ENCODE measurements around the gene S1PR5. TPM values are rescaled to one million over a fixed set of nuclear protein-coding genes. Genes with fewer than 3 reads are reported as not detected.
A peak's percentile ranks its signal among the peaks of the same experiment; 100 is the strongest.
"Not testable (repeated sequence)": the region's sequence is repeated elsewhere in the genome, so short reads cannot be mapped to it uniquely, and the experiment has no call there.

Gene S1PR5
- polyA plus RNA-seq, 3 donors: 0.18 to 0.46 TPM; not detected in 1

GRCh38 chr19:10552510-10553053 is 35.3 kb upstream of the S1PR5 start:
- Histone ChIP-seq H2AFZ (ENCODE audit: insufficient read depth, low read depth, low read length, poor library complexity, severe bottlenecking) (no peak overlapping the region), H3K36me3 (replicated peaks in 1 of 2; ENCODE audit: control insufficient read depth in 1 of 2, insufficient read depth in 2 of 2, low read length in 2 of 2) (peaks cover 69 to 92% of the 10 kb centered on the region in 2 donors), H3K4me2 (replicated peaks; ENCODE audit: extremely low read depth, low read length, poor library complexity, severe bottlenecking) (no peak overlapping the region), H3K9ac (ENCODE audit: insufficient read depth, low read length, poor library complexity, severe bottlenecking) (no peak overlapping the region), H3K9me3 (replicated peaks in 1 of 2; ENCODE audit: control insufficient read depth in 1 of 2, insufficient read depth in 1 of 2, low read length in 2 of 2) (peaks cover 0 to 4% of the 10 kb centered on the region in 2 donors), H3K4me3 (replicated peaks in 1 of 3; ENCODE audit: low read depth in 2 of 3, low read length in 3 of 3) (no peak overlapping the region), H3K79me2 (ENCODE audit: insufficient read depth, low read length) (peaks cover 6% of the 10 kb centered on the region), H4K20me1 (ENCODE audit: insufficient read depth, low read length) (peaks cover 51% of the 10 kb centered on the region), H3K27ac (ENCODE audit: low read depth in 1 of 2, low read length in 2 of 2) (peak overlapping the region; percentile 0 to 12), H3K4me1 (ENCODE audit: control insufficient read depth in 1 of 2, insufficient read depth in 2 of 2, low read length in 2 of 2) (peaks cover 5 to 6% of the 10 kb centered on the region in 2 donors), H3K27me3 (ENCODE audit: control insufficient read depth in 2 of 2, insufficient read depth in 2 of 2, low read length in 2 of 2) (no peaks in the 10 kb centered on the region)
- no peak for TF ChIP-seq CTCF (IDR thresholded peaks at IDR 0.05)
- H3K27ac Mint-ChIP-seq: peak overlapping the region in 1 of 7 donors; percentile 1
- peaks cover 0 to 8% (median 1%) of the 10 kb centered on the region in 7 donors for H3K9me3 Mint-ChIP-seq
- H3K36me3 Mint-ChIP-seq: peaks cover 65 to 89% of the 10 kb centered on the region in 2 donors
- H3K4me1 Mint-ChIP-seq: peaks cover 15% of the 10 kb centered on the region
- intact Hi-C loops (cut with micrococcal nuclease): no loop called here
- no peaks in the 10 kb centered on the region for H3K27me3 Mint-ChIP-seq (ENCODE audit: low read depth in 3 of 3)
- no peak overlapping the region for H3K4me3 Mint-ChIP-seq
- WGBS (ENCODE audit: insufficient coverage): 83% methylated on average over 7 of the region's 12 CpGs
- DNase-seq: no peak

- 47% methylated on average over 5 of the region's 12 CpGs for WGBS (ENCODE audit: insufficient coverage)
- H3K27ac ChIP-seq (ENCODE audit: low read depth in 1 of 2, low read length in 2 of 2): no peak overlapping the region
- no peak overlapping the region for H3K4me3 ChIP-seq (replicated peaks in 1 of 3; ENCODE audit: low read depth in 2 of 3, low read length in 3 of 3)
- H3K36me3 ChIP-seq (replicated peaks in 1 of 2; ENCODE audit: control insufficient read depth in 1 of 2, insufficient read depth in 2 of 2, low read length in 2 of 2): peaks cover 71 to 93% of the 10 kb centered on the region in 2 donors
- H3K27me3 Mint-ChIP-seq (ENCODE audit: low read depth in 3 of 3): no peaks in the 10 kb centered on the region
- H3K4me1 Mint-ChIP-seq: peaks cover 15% of the 10 kb centered on the region
- H4K20me1 ChIP-seq (ENCODE audit: insufficient read depth, low read length): peaks cover 55% of the 10 kb centered on the region
- TF ChIP-seq CTCF (IDR thresholded peaks at IDR 0.05): no peak
- no peaks in the 10 kb centered on the region for H3K27me3 ChIP-seq (ENCODE audit: control insufficient read depth in 2 of 2, insufficient read depth in 2 of 2, low read length in 2 of 2)
- H2AFZ ChIP-seq (ENCODE audit: insufficient read depth, low read depth, low read length, poor library complexity, severe bottlenecking): no peak overlapping the region
- peaks cover 0 to 8% (median 1%) of the 10 kb centered on the region in 7 donors for H3K9me3 Mint-ChIP-seq
- peaks cover 10% of the 10 kb centered on the region for H3K79me2 ChIP-seq (ENCODE audit: insufficient read depth, low read length)
- intact Hi-C loops (cut with micrococcal nuclease): no loop called here
- peaks cover 0 to 4% of the 10 kb centered on the region in 2 donors for H3K9me3 ChIP-seq (replicated peaks in 1 of 2; ENCODE audit: control insufficient read depth in 1 of 2, insufficient read depth in 1 of 2, low read length in 2 of 2)
- no peak overlapping the region for H3K9ac ChIP-seq (ENCODE audit: insufficient read depth, low read length, poor library complexity, severe bottlenecking)
- H3K4me3 Mint-ChIP-seq: no peak overlapping the region
- DNase-seq: no peak
- peaks cover 5 to 6% of the 10 kb centered on the region in 2 donors for H3K4me1 ChIP-seq (ENCODE audit: control insufficient read depth in 1 of 2, insufficient read depth in 2 of 2, low read length in 2 of 2)
- H3K27ac Mint-ChIP-seq: peak overlapping the region in 2 of 7 donors; percentile 6 to 16
- no peak overlapping the region for H3K4me2 ChIP-seq (replicated peaks; ENCODE audit: extremely low read depth, low read length, poor library complexity, severe bottlenecking)
- peaks cover 67 to 91% of the 10 kb centered on the region in 2 donors for H3K36me3 Mint-ChIP-seq
These were observed 34.6 kb upstream of the S1PR5 start for GRCh38 chr19:10551698-10552301.

GRCh38 chr19:10551006-10551405 is 33.8 kb upstream of the S1PR5 start:
- not testable (repeated sequence) for H3K4me3 Mint-ChIP-seq

More at GRCh38 chr19:10551006-10551405, 33.8 kb upstream of the S1PR5 start:
- peaks cover 56% of the 10 kb centered on the region for H4K20me1 ChIP-seq (ENCODE audit: insufficient read depth, low read length)
- H3K9me3 Mint-ChIP-seq; H3K9me3 ChIP-seq (replicated peaks in 1 of 2; ENCODE audit: control insufficient read depth in 1 of 2, insufficient read depth in 1 of 2, low read length in 2 of 2); H2AFZ ChIP-seq (ENCODE audit: insufficient read depth, low read depth, low read length, poor library complexity, severe bottlenecking); H3K4me3 ChIP-seq (replicated peaks in 1 of 3; ENCODE audit: low read depth in 2 of 3, low read length in 3 of 3); H3K9ac ChIP-seq (ENCODE audit: insufficient read depth, low read length, poor library complexity, severe bottlenecking); DNase-seq; H3K27me3 ChIP-seq (ENCODE audit: control insufficient read depth in 2 of 2, insufficient read depth in 2 of 2, low read length in 2 of 2); H3K27me3 Mint-ChIP-seq (ENCODE audit: low read depth in 3 of 3); intact Hi-C loops (cut with micrococcal nuclease); H3K27ac ChIP-seq (ENCODE audit: low read depth in 1 of 2, low read length in 2 of 2); H3K4me2 ChIP-seq (replicated peaks; ENCODE audit: extremely low read depth, low read length, poor library complexity, severe bottlenecking); H3K4me1 ChIP-seq (ENCODE audit: control insufficient read depth in 1 of 2, insufficient read depth in 2 of 2, low read length in 2 of 2): not testable (repeated sequence)
- Mint-ChIP-seq H3K27ac (peak overlapping the region in 2 of 7 donors; percentile 14 to 58), H3K36me3 (peaks cover 66 to 87% of the 10 kb centered on the region in 2 donors), H3K4me1 (peaks cover 11% of the 10 kb centered on the region)
- H3K36me3 ChIP-seq (replicated peaks in 1 of 2; ENCODE audit: control insufficient read depth in 1 of 2, insufficient read depth in 2 of 2, low read length in 2 of 2): peaks cover 72 to 91% of the 10 kb centered on the region in 2 donors
- H3K79me2 ChIP-seq (ENCODE audit: insufficient read depth, low read length): peaks cover 14% of the 10 kb centered on the region
- WGBS (ENCODE audit: insufficient coverage): 100% methylated on average over 2 of the region's 9 CpGs

All from CD14-positive monocyte (primary cell).